Liver (tissue), 9 donors: ENCODE data around the gene SMAD7. TPM values are rescaled to one million over a fixed set of nuclear protein-coding genes. Genes with fewer than 3 reads are reported as not detected.

Source experiments
- DNase-seq: peaks from one replicate; pipeline ENCODE4 v3.0.0-alpha.2; 2017; ENCODE audit warnings: low spot score
- H3K27ac ChIP-seq, 2 donors: one replicate each; pipeline ENCODE4 v1.7.0; 2013; ENCODE audit warnings: inconsistent platforms in 2 of 2, low read length in 2 of 2, control low read depth in 1 of 2, low read depth in 1 of 2, mild to moderate bottlenecking in 1 of 2
- H3K27me3 ChIP-seq, 4 donors: one replicate each; pipeline versions ENCODE4 v1.6.1 to v1.7.0; 2013; ENCODE audit warnings: low read length in 3 of 4, inconsistent platforms in 1 of 4, mild to moderate bottlenecking in 1 of 4, moderate library complexity in 1 of 4; ENCODE audit not compliant: control insufficient read depth in 4 of 4, insufficient read depth in 4 of 4
- H3K36me3 ChIP-seq, 4 donors: one replicate each; pipeline versions ENCODE4 v1.6.1 to v1.7.0; 2013; ENCODE audit warnings: low read length in 3 of 4, mild to moderate bottlenecking in 3 of 4, low read depth in 1 of 4, moderate library complexity in 1 of 4; ENCODE audit not compliant: control insufficient read depth in 4 of 4, insufficient read depth in 3 of 4
- H3K4me1 ChIP-seq, 4 donors: one replicate each; pipeline versions ENCODE4 v1.6.1 to v1.7.0; 2013; ENCODE audit warnings: low read length in 3 of 4, mild to moderate bottlenecking in 3 of 4, moderate library complexity in 1 of 4; ENCODE audit not compliant: control insufficient read depth in 4 of 4, insufficient read depth in 4 of 4
- H3K4me3 ChIP-seq, 3 donors: one replicate each; pipeline versions ENCODE4 v1.6.1 to v1.7.0; 2013; ENCODE audit warnings: low read length in 3 of 3, control low read depth in 1 of 3, low read depth in 1 of 3, mild to moderate bottlenecking in 1 of 3
- H3K9ac ChIP-seq, 2 donors: one replicate each; pipeline ENCODE4 v1.7.0; 2013; ENCODE audit warnings: low read length in 2 of 2, mild to moderate bottlenecking in 2 of 2, moderate library complexity in 2 of 2, control low read depth in 1 of 2, low read depth in 1 of 2
- H3K9me3 ChIP-seq, 4 donors: one replicate each; pipeline versions ENCODE4 v1.6.1 to v1.7.0; 2013; ENCODE audit warnings: low read length in 3 of 4; ENCODE audit not compliant: control insufficient read depth in 4 of 4
- EGR1 ChIP-seq, 2 donors: IDR thresholded peaks; 2 replicates each; pipeline ENCODE4 v1.6.1; 2016 to 2018; ENCODE audit warnings: antibody characterized with exemption in 2 of 2, low read depth in 2 of 2
- FOXA1 ChIP-seq: IDR thresholded peaks from 2 replicates; pipeline ENCODE4 v1.6.1; 2016; ENCODE audit warnings: antibody characterized with exemption
- FOXA2 ChIP-seq: IDR thresholded peaks from 2 replicates; pipeline ENCODE4 v1.6.1; 2016; ENCODE audit warnings: antibody characterized with exemption
- GABPA ChIP-seq, 2 donors: IDR thresholded peaks in 1 of 2; conservative IDR thresholded peaks in 1 of 2; 2 replicates each; pipeline ENCODE4 v1.6.1; 2016; ENCODE audit warnings: antibody characterized with exemption in 2 of 2, mild to moderate bottlenecking in 1 of 2, moderate library complexity in 1 of 2
- HNF4A ChIP-seq, 2 donors: conservative IDR thresholded peaks; 2 replicates each; pipeline ENCODE4 v1.6.1; 2016; ENCODE audit warnings: antibody characterized with exemption in 2 of 2, mild to moderate bottlenecking in 2 of 2
- HNF4G ChIP-seq: IDR thresholded peaks from 2 replicates; pipeline ENCODE4 v1.6.1; 2016; ENCODE audit warnings: antibody characterized with exemption
- JUND ChIP-seq, 2 donors: IDR thresholded peaks; 2 replicates each; pipeline ENCODE4 v1.6.1; 2016; ENCODE audit warnings: antibody characterized with exemption in 2 of 2
- MAX ChIP-seq: IDR thresholded peaks from 2 replicates; pipeline ENCODE4 v1.6.1; 2016; ENCODE audit warnings: antibody characterized with exemption
- NR2F2 ChIP-seq: IDR thresholded peaks from 2 replicates; pipeline ENCODE4 v1.6.1; 2016; ENCODE audit warnings: antibody characterized with exemption
- RAD21 ChIP-seq, 2 donors: IDR thresholded peaks; 2 replicates each; pipeline ENCODE4 v1.6.1; 2016; ENCODE audit warnings: antibody characterized with exemption in 2 of 2, mild to moderate bottlenecking in 2 of 2
- RXRA ChIP-seq, 2 donors: IDR thresholded peaks; 2 replicates each; pipeline ENCODE4 v1.6.1; 2017 to 2018; ENCODE audit warnings: antibody characterized with exemption in 2 of 2, mild to moderate bottlenecking in 1 of 2
- SP1 ChIP-seq: IDR thresholded peaks from 2 replicates; pipeline ENCODE4 v1.6.1; 2018; ENCODE audit warnings: antibody characterized with exemption, mild to moderate bottlenecking
- TAF1 ChIP-seq: conservative IDR thresholded peaks from 2 replicates; pipeline ENCODE4 v1.6.1; 2016; ENCODE audit warnings: antibody characterized with exemption, mild to moderate bottlenecking
- YY1 ChIP-seq: IDR thresholded peaks from 2 replicates; pipeline ENCODE4 v1.6.1; 2016; ENCODE audit warnings: antibody characterized with exemption, mild to moderate bottlenecking
- WGBS: extraction: QIAGEN DNeasy Blood & Tissue Kit; methylation state at CpG from one replicate; pipeline ENCODE4 v1.1.7; 2013; 5-methylcytosine and 5-hydroxymethylcytosine counted together
- polyA plus RNA-seq, 2 donors: library from polyadenylated mRNA; stranded (reverse) in 1 of 2; unstranded in 1 of 2; fragments of 200-250 nt in 1 of 2; fragments of >200 nt in 1 of 2; fragmentation: Nextera tagmentation in 1 of 2; extraction: Ambion mirVana in 1 of 2; gene quantifications; one replicate each; pipeline versions ENCODE4 v1.2.1 to v1.2.3, GENCODE V29; 2013 to 2015
- total RNA-seq, 2 donors: library from RNA; depleted of rRNA; stranded (reverse); fragments of >200 nt; gene quantifications; one replicate each; pipeline ENCODE4 v1.2.3, GENCODE V29; 2014
- TF ChIP-seq, protein P1 (sequence below): IDR thresholded peaks from 2 replicates; pipeline ENCODE4 v1.6.1; 2016; ENCODE audit warnings: antibody characterized with exemption
- TF ChIP-seq, protein P2 (sequence below): IDR thresholded peaks from 2 replicates; pipeline ENCODE4 v1.6.1; 2016; ENCODE audit warnings: antibody characterized with exemption
- TF ChIP-seq, protein P3 (sequence below): fragments of 150-350 bp; IDR thresholded peaks from 2 replicates; pipeline ENCODE4 v1.5.1; 2017; ENCODE audit warnings: improper control_type of control experiment, low read depth, low read length; ENCODE audit not compliant: missing input control
- TF ChIP-seq, protein P4 (sequence below): IDR thresholded peaks from 2 replicates; pipeline ENCODE4 v1.6.1; 2016; ENCODE audit warnings: antibody characterized with exemption, mild to moderate bottlenecking
- donor health status: healthy.
- donor health status: healthy.
- donor health status: healthy.
- donor health status: healthy.
- donor health status: healthy.

SMAD7 gene
- total and polyA plus RNA-seq, 4 donors = 3.2 to 11.8 (median 10.1) TPM

DNA sequence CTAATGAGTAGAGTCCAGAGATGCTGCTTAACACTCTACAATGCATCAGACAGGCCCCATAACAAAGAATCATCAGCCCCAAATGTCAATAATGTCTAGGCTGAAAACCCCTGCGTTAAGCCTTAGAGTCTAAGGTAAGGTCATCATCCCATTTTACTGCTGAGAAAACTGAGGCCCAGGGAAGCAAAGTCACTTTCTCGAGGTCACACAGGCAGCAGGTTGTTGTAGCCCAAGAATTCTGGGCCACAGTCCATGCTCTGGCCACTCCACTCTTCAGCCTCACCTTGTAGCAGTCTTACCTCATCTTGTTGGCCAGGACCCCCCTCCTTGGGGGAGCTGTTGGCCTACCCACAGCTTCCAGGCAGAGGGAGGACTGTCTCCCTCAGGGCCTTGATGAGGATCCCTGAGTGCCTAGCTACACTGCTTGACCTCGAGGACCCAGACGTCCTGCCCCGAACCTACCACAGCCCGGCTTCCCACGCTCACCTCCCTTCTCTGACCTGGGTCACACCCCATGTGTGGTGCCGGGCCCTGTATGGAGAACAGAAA is 54.4 kb downstream of the SMAD7 start:
- Histone ChIP-seq H3K4me3 (no peak overlapping the region), H3K27me3 (no peaks in the 10 kb centered on the region), H3K27ac (no peak overlapping the region), H3K36me3 (no peaks in the 10 kb centered on the region), H3K9ac (no peak overlapping the region), H3K4me1 (peaks cover 2 to 13% (median 4%) of the 10 kb centered on the region in 4 donors), H3K9me3 (no peaks in the 10 kb centered on the region)
- 89% methylated on average over 8 of the region's 8 CpGs for WGBS
- TF ChIP-seq EGR1 (IDR thresholded peaks at IDR 0.05; ENCODE audit: low read depth in 2 of 2) = no peak
- no peak for TF ChIP-seq YY1
- TF ChIP-seq RAD21 (IDR thresholded peaks at IDR 0.05) = no peak
- no peak for TF ChIP-seq FOXA1
- TF ChIP-seq, protein P1, sequence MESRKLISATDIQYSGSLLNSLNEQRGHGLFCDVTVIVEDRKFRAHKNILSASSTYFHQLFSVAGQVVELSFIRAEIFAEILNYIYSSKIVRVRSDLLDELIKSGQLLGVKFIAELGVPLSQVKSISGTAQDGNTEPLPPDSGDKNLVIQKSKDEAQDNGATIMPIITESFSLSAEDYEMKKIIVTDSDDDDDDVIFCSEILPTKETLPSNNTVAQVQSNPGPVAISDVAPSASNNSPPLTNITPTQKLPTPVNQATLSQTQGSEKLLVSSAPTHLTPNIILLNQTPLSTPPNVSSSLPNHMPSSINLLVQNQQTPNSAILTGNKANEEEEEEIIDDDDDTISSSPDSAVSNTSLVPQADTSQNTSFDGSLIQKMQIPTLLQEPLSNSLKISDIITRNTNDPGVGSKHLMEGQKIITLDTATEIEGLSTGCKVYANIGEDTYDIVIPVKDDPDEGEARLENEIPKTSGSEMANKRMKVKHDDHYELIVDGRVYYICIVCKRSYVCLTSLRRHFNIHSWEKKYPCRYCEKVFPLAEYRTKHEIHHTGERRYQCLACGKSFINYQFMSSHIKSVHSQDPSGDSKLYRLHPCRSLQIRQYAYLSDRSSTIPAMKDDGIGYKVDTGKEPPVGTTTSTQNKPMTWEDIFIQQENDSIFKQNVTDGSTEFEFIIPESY = no peak
- no peak for TF ChIP-seq NR2F2
- no peak for TF ChIP-seq TAF1
- TF ChIP-seq JUND (IDR thresholded peaks at IDR 0.05) = no peak
- no peak for TF ChIP-seq RXRA (IDR thresholded peaks at IDR 0.05)
- no peak for TF ChIP-seq SP1
- no peak for TF ChIP-seq HNF4G
- no peak for DNase-seq

- 92% methylated on average over 5 of the region's 5 CpGs for WGBS
- Histone ChIP-seq H3K9me3 (no peaks in the 10 kb centered on the region), H3K27ac (no peak overlapping the region), H3K36me3 (no peaks in the 10 kb centered on the region), H3K4me1 (peaks cover 2 to 13% (median 4%) of the 10 kb centered on the region in 4 donors), H3K27me3 (no peaks in the 10 kb centered on the region), H3K9ac (no peak overlapping the region), H3K4me3 (no peak overlapping the region)
- no peak for DNase-seq
- TF ChIP-seq EGR1 (IDR thresholded peaks at IDR 0.05; ENCODE audit: low read depth in 2 of 2) (no peak), SP1 (no peak), JUND (IDR thresholded peaks at IDR 0.05) (no peak), FOXA2 (no peak), YY1 (no peak), FOXA1 (no peak), TAF1 (no peak), NR2F2 (no peak), RXRA (IDR thresholded peaks at IDR 0.05) (no peak), HNF4G (no peak), HNF4A (conservative IDR thresholded peaks at IDR 0.05) (no peak), GABPA (IDR thresholded peaks at IDR 0.05 in 1 of 2, conservative IDR thresholded peaks at IDR 0.05 in 1 of 2) (no peak), RAD21 (IDR thresholded peaks at IDR 0.05) (no peak), MAX (no peak)
- TF ChIP-seq, protein P2, sequence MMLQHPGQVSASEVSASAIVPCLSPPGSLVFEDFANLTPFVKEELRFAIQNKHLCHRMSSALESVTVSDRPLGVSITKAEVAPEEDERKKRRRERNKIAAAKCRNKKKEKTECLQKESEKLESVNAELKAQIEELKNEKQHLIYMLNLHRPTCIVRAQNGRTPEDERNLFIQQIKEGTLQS = no peak
- TF ChIP-seq, protein P1 = no peak
- TF ChIP-seq, protein P3, sequence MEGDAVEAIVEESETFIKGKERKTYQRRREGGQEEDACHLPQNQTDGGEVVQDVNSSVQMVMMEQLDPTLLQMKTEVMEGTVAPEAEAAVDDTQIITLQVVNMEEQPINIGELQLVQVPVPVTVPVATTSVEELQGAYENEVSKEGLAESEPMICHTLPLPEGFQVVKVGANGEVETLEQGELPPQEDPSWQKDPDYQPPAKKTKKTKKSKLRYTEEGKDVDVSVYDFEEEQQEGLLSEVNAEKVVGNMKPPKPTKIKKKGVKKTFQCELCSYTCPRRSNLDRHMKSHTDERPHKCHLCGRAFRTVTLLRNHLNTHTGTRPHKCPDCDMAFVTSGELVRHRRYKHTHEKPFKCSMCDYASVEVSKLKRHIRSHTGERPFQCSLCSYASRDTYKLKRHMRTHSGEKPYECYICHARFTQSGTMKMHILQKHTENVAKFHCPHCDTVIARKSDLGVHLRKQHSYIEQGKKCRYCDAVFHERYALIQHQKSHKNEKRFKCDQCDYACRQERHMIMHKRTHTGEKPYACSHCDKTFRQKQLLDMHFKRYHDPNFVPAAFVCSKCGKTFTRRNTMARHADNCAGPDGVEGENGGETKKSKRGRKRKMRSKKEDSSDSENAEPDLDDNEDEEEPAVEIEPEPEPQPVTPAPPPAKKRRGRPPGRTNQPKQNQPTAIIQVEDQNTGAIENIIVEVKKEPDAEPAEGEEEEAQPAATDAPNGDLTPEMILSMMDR = no peak
- TF ChIP-seq, protein P4, sequence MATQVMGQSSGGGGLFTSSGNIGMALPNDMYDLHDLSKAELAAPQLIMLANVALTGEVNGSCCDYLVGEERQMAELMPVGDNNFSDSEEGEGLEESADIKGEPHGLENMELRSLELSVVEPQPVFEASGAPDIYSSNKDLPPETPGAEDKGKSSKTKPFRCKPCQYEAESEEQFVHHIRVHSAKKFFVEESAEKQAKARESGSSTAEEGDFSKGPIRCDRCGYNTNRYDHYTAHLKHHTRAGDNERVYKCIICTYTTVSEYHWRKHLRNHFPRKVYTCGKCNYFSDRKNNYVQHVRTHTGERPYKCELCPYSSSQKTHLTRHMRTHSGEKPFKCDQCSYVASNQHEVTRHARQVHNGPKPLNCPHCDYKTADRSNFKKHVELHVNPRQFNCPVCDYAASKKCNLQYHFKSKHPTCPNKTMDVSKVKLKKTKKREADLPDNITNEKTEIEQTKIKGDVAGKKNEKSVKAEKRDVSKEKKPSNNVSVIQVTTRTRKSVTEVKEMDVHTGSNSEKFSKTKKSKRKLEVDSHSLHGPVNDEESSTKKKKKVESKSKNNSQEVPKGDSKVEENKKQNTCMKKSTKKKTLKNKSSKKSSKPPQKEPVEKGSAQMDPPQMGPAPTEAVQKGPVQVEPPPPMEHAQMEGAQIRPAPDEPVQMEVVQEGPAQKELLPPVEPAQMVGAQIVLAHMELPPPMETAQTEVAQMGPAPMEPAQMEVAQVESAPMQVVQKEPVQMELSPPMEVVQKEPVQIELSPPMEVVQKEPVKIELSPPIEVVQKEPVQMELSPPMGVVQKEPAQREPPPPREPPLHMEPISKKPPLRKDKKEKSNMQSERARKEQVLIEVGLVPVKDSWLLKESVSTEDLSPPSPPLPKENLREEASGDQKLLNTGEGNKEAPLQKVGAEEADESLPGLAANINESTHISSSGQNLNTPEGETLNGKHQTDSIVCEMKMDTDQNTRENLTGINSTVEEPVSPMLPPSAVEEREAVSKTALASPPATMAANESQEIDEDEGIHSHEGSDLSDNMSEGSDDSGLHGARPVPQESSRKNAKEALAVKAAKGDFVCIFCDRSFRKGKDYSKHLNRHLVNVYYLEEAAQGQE = no peak
Observed at GRCh38 chr18:48894799-48895346, 55.9 kb downstream of the SMAD7 start.
